OCI-LY1 (cell line): ENCODE results near the gene TOR2A.

Experiments
- H2AFZ ChIP-seq: fragments of 200-600 bp; sonication (generic), shearing (Covaris generic); 2 replicates; pipeline ENCODE4 v1.6.0; 2014; ENCODE audit warnings: antibody characterized with exemption, mild to moderate bottlenecking, low read length
- H3F3A ChIP-seq: fragments of 200-600 bp; sonication (generic), shearing (Covaris generic); 2 replicates; pipeline ENCODE4 v1.6.0; 2014; ENCODE audit warnings: mild to moderate bottlenecking, antibody characterized with exemption, low read length, moderate library complexity; ENCODE audit not compliant: insufficient read depth
- H3K27ac ChIP-seq: fragments of 200-600 bp; sonication (generic); 2 replicates; pipeline ENCODE4 v1.5.1; 2014; ENCODE audit warnings: low read length, mixed run types, mild to moderate bottlenecking, low read depth; ENCODE audit not compliant: poor library complexity, severe bottlenecking
- H3K27me3 ChIP-seq: fragments of 200-600 bp; sonication (generic); 2 replicates; pipeline ENCODE4 v1.6.0; 2014; ENCODE audit warnings: antibody characterized with exemption, mild to moderate bottlenecking, low read length, moderate library complexity; ENCODE audit not compliant: insufficient read depth
- H3K36me3 ChIP-seq: fragments of 200-600 bp; sonication (generic); 2 replicates; pipeline ENCODE4 v1.6.1; 2014; ENCODE audit warnings: mild to moderate bottlenecking, antibody characterized with exemption, low read length, moderate library complexity, mixed read lengths; ENCODE audit not compliant: insufficient read depth
- H3K4me1 ChIP-seq: fragments of 200-600 bp; sonication (generic); 2 replicates; pipeline ENCODE4 v1.5.1; 2014; ENCODE audit warnings: mild to moderate bottlenecking, low read length, moderate library complexity; ENCODE audit not compliant: insufficient read depth, severe bottlenecking
- H3K4me2 ChIP-seq: fragments of 200-600 bp; sonication (generic), shearing (Covaris generic); 2 replicates; pipeline ENCODE4 v1.6.1; 2014; ENCODE audit warnings: low read length
- H3K4me3 ChIP-seq: fragments of 200-600 bp; sonication (generic); 2 replicates; pipeline ENCODE4 v1.5.1; 2014; ENCODE audit warnings: low read length, low read depth, mild to moderate bottlenecking, mixed read lengths; ENCODE audit not compliant: poor library complexity, severe bottlenecking
- H3K79me2 ChIP-seq: fragments of 200-600 bp; shearing (Covaris generic); 2 replicates; pipeline ENCODE4 v1.6.1; 2016; ENCODE audit warnings: mixed run types, low read length, mixed read lengths; ENCODE audit not compliant: insufficient read depth
- H3K9ac ChIP-seq: fragments of 200-600 bp; sonication (generic), shearing (Covaris generic); 2 replicates; pipeline ENCODE4 v1.6.1; 2014; ENCODE audit warnings: mild to moderate bottlenecking, low read length, mixed read lengths
- H3K9me2 ChIP-seq: fragments of 200-600 bp; sonication (generic), shearing (Covaris generic); 2 replicates; pipeline ENCODE4 v1.6.1; 2014; ENCODE audit warnings: low read depth, mild to moderate bottlenecking, low read length, mixed read lengths
- H3K9me3 ChIP-seq: fragments of 200-600 bp; shearing (Covaris generic); 2 replicates; pipeline ENCODE4 v1.6.1; 2014; ENCODE audit warnings: low read length, mixed read lengths
- H4K20me1 ChIP-seq: fragments of 200-600 bp; sonication (generic), shearing (Covaris generic); 2 replicates; pipeline ENCODE4 v1.6.0; 2016; ENCODE audit warnings: mild to moderate bottlenecking, low read length; ENCODE audit not compliant: insufficient read depth
- EZH2 ChIP-seq: fragments of 200-600 bp; sonication (generic), shearing (Covaris generic); IDR thresholded peaks from 2 replicates; pipeline ENCODE4 v1.8.0; 2017; ENCODE audit warnings: borderline replicate concordance, mixed run types, mild to moderate bottlenecking, antibody characterized with exemption, low read length, moderate library complexity, mixed read lengths
- TF ChIP-seq, protein P1 (sequence below): fragments of 200-600 bp; sonication (generic), shearing (Covaris generic); IDR thresholded peaks from 2 replicates; pipeline ENCODE4 v1.5.1; 2017; ENCODE audit warnings: mild to moderate bottlenecking, antibody characterized with exemption, low read length, moderate library complexity, mixed read lengths

The TOR2A gene

DNA sequence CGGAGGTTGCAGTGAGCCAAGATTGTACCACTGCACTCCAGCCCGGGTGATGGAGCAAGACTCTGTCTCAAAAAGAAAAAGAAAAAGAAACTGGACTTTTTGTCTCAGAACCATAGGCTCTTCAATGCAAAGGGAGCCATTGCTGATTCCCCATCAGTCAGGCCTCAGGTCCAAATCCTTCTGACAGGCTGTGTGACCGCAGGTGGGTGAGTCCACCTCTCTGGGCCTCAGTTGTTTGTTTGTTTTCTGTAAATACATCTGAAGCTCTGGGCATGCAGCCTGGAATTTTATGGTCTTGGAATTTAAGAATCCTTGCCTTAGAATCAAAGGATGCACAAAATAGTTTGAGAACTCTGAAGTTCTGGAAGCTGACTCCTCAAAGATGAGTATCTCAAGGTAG, 21.1 kb upstream of the TOR2A start:
- Histone ChIP-seq H3K9ac (no peak overlapping the region), H3K27me3 (no peaks in the 10 kb centered on the region), H3K36me3 (no peaks in the 10 kb centered on the region), H3K4me3 (no peak overlapping the region), H3K9me3 (no peaks in the 10 kb centered on the region), H3K79me2 (no peaks in the 10 kb centered on the region), H3K4me1 (no peaks in the 10 kb centered on the region), H3K27ac (no peak overlapping the region), H3K4me2 (no peak overlapping the region), H3F3A (no peaks in the 10 kb centered on the region), H2AFZ (no peak overlapping the region), H3K9me2 (no peaks in the 10 kb centered on the region), H4K20me1 (no peaks in the 10 kb centered on the region)
- TF ChIP-seq EZH2: no peak
- TF ChIP-seq, protein P1, sequence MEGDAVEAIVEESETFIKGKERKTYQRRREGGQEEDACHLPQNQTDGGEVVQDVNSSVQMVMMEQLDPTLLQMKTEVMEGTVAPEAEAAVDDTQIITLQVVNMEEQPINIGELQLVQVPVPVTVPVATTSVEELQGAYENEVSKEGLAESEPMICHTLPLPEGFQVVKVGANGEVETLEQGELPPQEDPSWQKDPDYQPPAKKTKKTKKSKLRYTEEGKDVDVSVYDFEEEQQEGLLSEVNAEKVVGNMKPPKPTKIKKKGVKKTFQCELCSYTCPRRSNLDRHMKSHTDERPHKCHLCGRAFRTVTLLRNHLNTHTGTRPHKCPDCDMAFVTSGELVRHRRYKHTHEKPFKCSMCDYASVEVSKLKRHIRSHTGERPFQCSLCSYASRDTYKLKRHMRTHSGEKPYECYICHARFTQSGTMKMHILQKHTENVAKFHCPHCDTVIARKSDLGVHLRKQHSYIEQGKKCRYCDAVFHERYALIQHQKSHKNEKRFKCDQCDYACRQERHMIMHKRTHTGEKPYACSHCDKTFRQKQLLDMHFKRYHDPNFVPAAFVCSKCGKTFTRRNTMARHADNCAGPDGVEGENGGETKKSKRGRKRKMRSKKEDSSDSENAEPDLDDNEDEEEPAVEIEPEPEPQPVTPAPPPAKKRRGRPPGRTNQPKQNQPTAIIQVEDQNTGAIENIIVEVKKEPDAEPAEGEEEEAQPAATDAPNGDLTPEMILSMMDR: no peak

GRCh38 chr9:127755061-127756060, 20.3 kb upstream of the TOR2A start:
- Histone ChIP-seq H3K79me2 (no peaks in the 10 kb centered on the region), H3F3A (no peaks in the 10 kb centered on the region), H2AFZ (no peak overlapping the region), H3K9ac (no peak overlapping the region), H3K27ac (no peak overlapping the region), H3K36me3 (no peaks in the 10 kb centered on the region; the same call in 1 of the 2 replicates), H4K20me1 (no peaks in the 10 kb centered on the region), H3K9me3 (no peaks in the 10 kb centered on the region), H3K4me2 (no peak overlapping the region), H3K27me3 (no peaks in the 10 kb centered on the region), H3K4me1 (no peaks in the 10 kb centered on the region), H3K9me2 (no peaks in the 10 kb centered on the region), H3K4me3 (no peak overlapping the region)
- no peak for TF ChIP-seq EZH2
- TF ChIP-seq, protein P1: no peak

- Histone ChIP-seq H4K20me1 (no peaks in the 10 kb centered on the region), H3K27ac (no peak overlapping the region), H3K79me2 (no peaks in the 10 kb centered on the region), H3K9me2 (no peaks in the 10 kb centered on the region), H3K27me3 (no peaks in the 10 kb centered on the region), H2AFZ (no peak overlapping the region), H3K4me3 (no peak overlapping the region), H3F3A (no peaks in the 10 kb centered on the region), H3K9me3 (no peaks in the 10 kb centered on the region), H3K4me2 (no peak overlapping the region), H3K9ac (no peak overlapping the region), H3K36me3 (peaks cover under 1% of the 10 kb centered on the region), H3K4me1 (no peaks in the 10 kb centered on the region)
- TF ChIP-seq, protein P1: no peak
Observed at GRCh38 chr9:127754099-127755060, 19.3 kb upstream of the TOR2A start.
